Lung (tissue), 12 donors: Measurements from ENCODE around the gene MAP2. TPM values are rescaled to one million over a fixed set of nuclear protein-coding genes. Genes with fewer than 3 reads are reported as not detected.

Source experiments
- ATAC-seq: fragments of 200-7000 bp; cut with Tn5 transposase; one replicate; pipeline ENCODE4 v1.9.1; 2020; ENCODE audit warnings: moderate number of reproducible peaks; ENCODE audit not compliant: insufficient read depth, low FRiP score
- DNase-seq, 3 donors: peaks; one replicate each; pipeline ENCODE4 v3.0.0-alpha.2; 2013 to 2017
- H3K27ac ChIP-seq, 2 donors: one replicate each; pipeline ENCODE4 v1.5.1; 2013; ENCODE audit warnings: mild to moderate bottlenecking in 2 of 2, moderate library complexity in 2 of 2, control low read depth in 1 of 2, inconsistent platforms in 1 of 2, low read depth in 1 of 2, low read length in 1 of 2
- H3K27me3 ChIP-seq, 3 donors: one replicate each; pipeline ENCODE4 v1.5.1; 2013; ENCODE audit warnings: low read length in 2 of 3; ENCODE audit not compliant: control insufficient read depth in 3 of 3, insufficient read depth in 3 of 3
- H3K36me3 ChIP-seq, 4 donors: one replicate each; pipeline ENCODE4 v1.5.1; 2013; ENCODE audit warnings: low read length in 4 of 4, mild to moderate bottlenecking in 1 of 4, moderate library complexity in 1 of 4; ENCODE audit not compliant: control insufficient read depth in 4 of 4, insufficient read depth in 4 of 4
- H3K4me1 ChIP-seq, 5 donors: one replicate each; pipeline ENCODE4 v1.5.1; 2013; ENCODE audit warnings: low read length in 5 of 5, mild to moderate bottlenecking in 2 of 5, moderate library complexity in 1 of 5; ENCODE audit not compliant: control insufficient read depth in 5 of 5, insufficient read depth in 5 of 5
- H3K4me3 ChIP-seq: one replicate; pipeline ENCODE4 v1.5.1; 2013; ENCODE audit warnings: mild to moderate bottlenecking, control low read depth, moderate library complexity
- H3K9ac ChIP-seq, 2 donors: one replicate each; pipeline ENCODE4 v1.5.1; 2013; ENCODE audit warnings: low read length in 2 of 2, control low read depth in 1 of 2; ENCODE audit not compliant: insufficient read depth in 1 of 2
- H3K9me3 ChIP-seq, 4 donors: one replicate each; pipeline ENCODE4 v1.5.1; 2013; ENCODE audit warnings: low read length in 3 of 4, mild to moderate bottlenecking in 1 of 4, moderate library complexity in 1 of 4; ENCODE audit not compliant: control insufficient read depth in 4 of 4, insufficient read depth in 3 of 4
- CTCF ChIP-seq: IDR thresholded peaks from 2 replicates; pipeline ENCODE4 v1.5.1; 2012; ENCODE audit warnings: mild to moderate bottlenecking; ENCODE audit errors: control extremely low read depth, extremely low read depth
- WGBS, 2 donors: extraction: QIAGEN DNeasy Blood & Tissue Kit; methylation state at CpG; one replicate each; pipeline ENCODE4 v1.1.7; 2013; 5-methylcytosine and 5-hydroxymethylcytosine counted together
- polyA plus RNA-seq, 2 donors: library from polyadenylated mRNA; stranded (reverse); fragments of 200-250 nt; gene quantifications; one replicate each; pipeline ENCODE4 v1.2.1, GENCODE V29; 2013
- total RNA-seq, 2 donors: library from RNA; depleted of rRNA in 1 of 2; stranded (reverse); fragments of >200 nt in 1 of 2; gene quantifications; one replicate each; pipeline ENCODE4 v1.2.1, GENCODE V29; 2014 to 2021
- donor health status: control.
- donor health status: control.
- donor health status: Bipolar disorder and iron deficiency.
- donor health status: healthy.
- donor health status: DM: yes; HTN: yes; CAD: no.

The MAP2 gene
- total and polyA plus RNA-seq, 4 donors = 6.5 to 18.7 (median 9.6) TPM

DNA sequence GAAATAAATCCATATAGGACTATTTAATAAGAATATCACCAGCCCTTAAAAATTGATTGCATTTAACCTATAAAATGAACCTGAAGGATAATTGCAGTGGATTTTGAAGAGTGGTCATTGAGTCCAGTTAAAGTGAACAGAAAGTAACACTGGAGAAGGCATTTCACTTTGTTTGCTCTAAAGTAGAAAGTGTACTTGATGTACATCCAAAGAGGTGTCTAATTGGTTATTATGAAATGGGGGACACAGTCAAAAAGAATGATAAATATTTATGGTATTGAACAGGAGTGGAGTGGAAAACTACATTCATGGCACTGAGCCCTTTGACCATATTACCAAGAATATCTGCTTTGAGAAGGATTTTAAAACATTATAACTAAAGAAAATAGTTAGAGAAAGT is 28.2 kb upstream of the MAP2 start:
- no peaks in the 10 kb centered on the region for H3K4me1 ChIP-seq
- H3K27ac ChIP-seq = no peak overlapping the region
- H3K4me3 ChIP-seq = no peak overlapping the region
- H3K9ac ChIP-seq = no peak overlapping the region
- peaks cover 0 to 5% (median 5%) of the 10 kb centered on the region in 3 donors for H3K27me3 ChIP-seq
- DNase-seq (no peak), ATAC-seq (no peak)
- TF ChIP-seq CTCF = no peak
- H3K36me3 ChIP-seq = no peaks in the 10 kb centered on the region
- H3K9me3 ChIP-seq = no peaks in the 10 kb centered on the region

GRCh38 chr2:209398463-209398862 is 25.4 kb upstream of the MAP2 start:
- ATAC-seq = no peak

DNA sequence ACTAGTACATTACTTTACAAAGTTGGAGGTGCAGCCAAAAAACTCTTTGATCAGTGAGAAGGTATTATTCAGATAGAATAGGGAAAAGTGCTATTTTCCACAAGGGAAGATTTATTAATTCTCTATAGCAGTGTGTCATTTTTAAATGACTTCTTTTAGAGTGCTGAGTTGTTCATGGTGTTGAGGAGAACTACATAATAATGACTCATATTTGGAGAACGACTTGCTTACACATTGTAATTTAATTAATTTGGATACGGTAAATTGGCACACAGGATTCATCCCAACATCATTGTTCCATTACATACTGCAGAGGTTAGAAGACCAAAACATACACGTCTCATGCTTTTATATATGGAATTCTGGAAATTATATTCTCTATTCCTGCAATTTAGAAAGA is 22.1 kb upstream of the MAP2 start:
- Histone ChIP-seq H3K4me3 (no peak overlapping the region), H3K36me3 (no peaks in the 10 kb centered on the region), H3K27ac (no peak overlapping the region), H3K27me3 (peaks cover 0 to 2% (median 1%) of the 10 kb centered on the region in 3 donors), H3K9me3 (no peaks in the 10 kb centered on the region), H3K9ac (no peak overlapping the region), H3K4me1 (no peaks in the 10 kb centered on the region)
- no peak for TF ChIP-seq CTCF
- DNase-seq (no peak), ATAC-seq (no peak)
- WGBS, 2 donors = 78 to 80% methylated on average over 3 of the region's 3 CpGs

More at GRCh38 chr2:209398463-209398862, 25.4 kb upstream of the MAP2 start:
- Histone ChIP-seq H3K9ac (no peak overlapping the region), H3K9me3 (no peaks in the 10 kb centered on the region), H3K4me3 (no peak overlapping the region), H3K27me3 (peaks cover 0 to 5% (median 5%) of the 10 kb centered on the region in 3 donors), H3K4me1 (no peaks in the 10 kb centered on the region), H3K27ac (no peak overlapping the region), H3K36me3 (no peaks in the 10 kb centered on the region)
- WGBS, 2 donors = 60 to 81% methylated on average over 2 of the region's 2 CpGs
- TF ChIP-seq CTCF = no peak
- DNase-seq = no peak

- Histone ChIP-seq H3K9me3 (no peaks in the 10 kb centered on the region), H3K27me3 (no peaks in the 10 kb centered on the region), H3K27ac (no peak overlapping the region), H3K4me3 (no peak overlapping the region), H3K9ac (no peak overlapping the region), H3K36me3 (no peaks in the 10 kb centered on the region), H3K4me1 (no peaks in the 10 kb centered on the region)
- 97 to 98% methylated on average over 1 of the region's 1 CpG for WGBS, 2 donors
- DNase-seq = no peak
- no peak for ATAC-seq
- no peak for TF ChIP-seq CTCF
Observed at GRCh38 chr2:209411296-209411695, 12.6 kb upstream of the MAP2 start.
